GM23338 (cell line): Measurements from ENCODE around the gene KRIT1. TPM values are rescaled to one million over a fixed set of nuclear protein-coding genes. Genes with fewer than 3 reads are reported as not detected.

Experiments used
- ATAC-seq: fragments of 200-7000 bp; cut with Tn5 transposase; 3 replicates; pipeline ENCODE4 v1.9.1; 2020
- DNase-seq: peaks from one replicate; pipeline ENCODE4 v3.0.0-alpha.2; 2015; ENCODE audit warnings: low spot score
- H2AFZ ChIP-seq: fragments of 200-600 bp; sonication (generic); 2 replicates; pipeline ENCODE4 v1.8.0; 2016; ENCODE audit warnings: antibody characterized with exemption, mild to moderate bottlenecking, moderate library complexity
- H3F3A ChIP-seq: fragments of 200-600 bp; sonication (generic); replicated peaks from 2 replicates; pipeline ENCODE4 v1.8.0; 2017; ENCODE audit warnings: antibody characterized with exemption, mixed run types, low read depth
- H3K27ac ChIP-seq: fragments of 200-600 bp; sonication (generic); 2 replicates; pipeline ENCODE4 v1.6.1; 2016; ENCODE audit warnings: low read depth
- H3K27me3 ChIP-seq: fragments of 200-600 bp; sonication (generic); 2 replicates; pipeline ENCODE4 v1.8.0; 2016; ENCODE audit warnings: mild to moderate bottlenecking, mixed run types, moderate library complexity; ENCODE audit not compliant: insufficient read depth
- H3K36me3 ChIP-seq: fragments of 200-600 bp; sonication (generic); 2 replicates; pipeline ENCODE4 v1.8.0; 2016; ENCODE audit warnings: mild to moderate bottlenecking; ENCODE audit not compliant: insufficient read depth
- H3K4me1 ChIP-seq: fragments of 200-600 bp; sonication (generic); 2 replicates; pipeline ENCODE4 v1.8.0; 2016; ENCODE audit warnings: mild to moderate bottlenecking, moderate library complexity; ENCODE audit not compliant: insufficient read depth
- H3K4me2 ChIP-seq: fragments of 200-600 bp; sonication (generic); 2 replicates; pipeline ENCODE4 v1.7.1; 2017; ENCODE audit warnings: mixed run types
- H3K4me3 ChIP-seq: fragments of 200-600 bp; sonication (generic); 2 replicates; pipeline ENCODE4 v1.6.1; 2016; ENCODE audit warnings: mixed run types
- H3K79me2 ChIP-seq: fragments of 200-600 bp; sonication (generic); replicated peaks from 2 replicates; pipeline ENCODE4 v1.8.0; 2017; ENCODE audit warnings: mild to moderate bottlenecking; ENCODE audit not compliant: insufficient read depth
- H3K9me2 ChIP-seq: fragments of 200-600 bp; sonication (generic); 2 replicates; pipeline ENCODE4 v1.8.0; 2017; ENCODE audit not compliant: insufficient read depth
- H4K20me1 ChIP-seq: fragments of 200-600 bp; sonication (generic); replicated peaks from 2 replicates; pipeline ENCODE4 v1.8.0; 2017; ENCODE audit warnings: mild to moderate bottlenecking; ENCODE audit not compliant: insufficient read depth
- H3K27ac Mint-ChIP-seq: 2 replicates; pipeline ENCODE4 v1.8.0; 2020; ENCODE audit warnings: inconsistent platforms, mild to moderate bottlenecking, moderate library complexity, mixed read lengths
- H3K27me3 Mint-ChIP-seq: 3 replicates; pipeline ENCODE4 v1.8.0; 2022; ENCODE audit warnings: low read depth, mild to moderate bottlenecking, moderate library complexity, mixed read lengths, inconsistent platforms; ENCODE audit not compliant: insufficient read depth, poor library complexity
- H3K36me3 Mint-ChIP-seq: 3 replicates; pipeline ENCODE4 v1.8.0; 2021; ENCODE audit warnings: low read depth, mild to moderate bottlenecking, inconsistent platforms, moderate library complexity, mixed read lengths
- H3K4me1 Mint-ChIP-seq: 3 replicates; pipeline ENCODE4 v1.8.0; 2020; ENCODE audit warnings: mild to moderate bottlenecking, inconsistent platforms, mixed read lengths
- H3K4me3 Mint-ChIP-seq: 3 replicates; pipeline ENCODE4 v1.8.0; 2021; ENCODE audit warnings: moderate library complexity, mild to moderate bottlenecking, inconsistent platforms, mixed read lengths
- H3K9me3 Mint-ChIP-seq: 3 replicates; pipeline ENCODE4 v1.8.0; 2020; ENCODE audit warnings: moderate library complexity, mild to moderate bottlenecking, inconsistent platforms, mixed read lengths
- CREB1 ChIP-seq: fragments of 250-450 bp; sonication (Bioruptor Pico); IDR thresholded peaks from 2 replicates; pipeline ENCODE4 v1.5.0; 2020; ENCODE audit warnings: low read depth, mild to moderate bottlenecking, moderate library complexity
- CTCF ChIP-seq, 2 experiments: fragments of 200-600 bp in 1 of 2; sonication (generic) in 1 of 2; conservative IDR thresholded peaks; 2 replicates each; pipeline versions ENCODE4 v1.5.1 to v1.6.1; 2016 to 2017; ENCODE audit warnings: antibody characterized with exemption in 2 of 2, low read depth in 2 of 2, mild to moderate bottlenecking in 2 of 2, moderate library complexity in 1 of 2
- ETS1 ChIP-seq: IDR thresholded peaks from 2 replicates; pipeline ENCODE4 v1.6.1; 2016; ENCODE audit warnings: antibody characterized with exemption
- EZH2 ChIP-seq: fragments of 200-600 bp; sonication (generic); IDR thresholded peaks from one replicate; pipeline ENCODE4 v1.8.0; 2017; ENCODE audit warnings: antibody characterized with exemption, mild to moderate bottlenecking, low read depth; ENCODE audit not compliant: unreplicated experiment
- EZH2phosphoT487 ChIP-seq: fragments of 200-600 bp; sonication (generic); IDR thresholded peaks from one replicate; pipeline ENCODE4 v1.8.1; 2018; ENCODE audit warnings: antibody characterized with exemption; ENCODE audit not compliant: unreplicated experiment
- JUNB ChIP-seq: IDR thresholded peaks from one replicate; pipeline ENCODE4 v1.6.1; 2016; ENCODE audit warnings: antibody characterized with exemption; ENCODE audit not compliant: unreplicated experiment
- NANOG ChIP-seq: IDR thresholded peaks from 2 replicates; pipeline ENCODE4 v1.6.1; 2016; ENCODE audit warnings: antibody characterized with exemption, borderline replicate concordance
- POLR2AphosphoS5 ChIP-seq: IDR thresholded peaks from 2 replicates; pipeline ENCODE4 v1.6.1; 2016; ENCODE audit warnings: antibody characterized with exemption, low read depth
- REST ChIP-seq: IDR thresholded peaks from one replicate; pipeline ENCODE4 v1.6.1; 2018; ENCODE audit warnings: antibody characterized with exemption; ENCODE audit not compliant: unreplicated experiment
- STAT1 ChIP-seq: IDR thresholded peaks from one replicate; pipeline ENCODE4 v1.6.1; 2016; ENCODE audit warnings: antibody characterized with exemption; ENCODE audit not compliant: unreplicated experiment
- ZNF114 ChIP-seq: fragments of 250-450 bp; sonication (Bioruptor Pico); IDR thresholded peaks from 2 replicates; pipeline ENCODE4 v1.5.0; 2020; ENCODE audit warnings: mild to moderate bottlenecking, moderate library complexity
- ZNF331 ChIP-seq: fragments of 250-450 bp; sonication (Bioruptor Pico); IDR thresholded peaks from 2 replicates; pipeline ENCODE4 v1.5.0; 2020; ENCODE audit warnings: low read depth, mild to moderate bottlenecking, moderate library complexity
- ZNF462 ChIP-seq: fragments of 250-450 bp; sonication (Bioruptor Pico); IDR thresholded peaks from 2 replicates; pipeline ENCODE4 v1.5.0; 2020; ENCODE audit warnings: mild to moderate bottlenecking, moderate library complexity
- polyA plus RNA-seq: library from polyadenylated mRNA; unstranded; fragments of >200 nt; fragmentation: Nextera tagmentation; extraction: Ambion mirVana; gene quantifications from 2 replicates; pipeline ENCODE4 v1.2.1, GENCODE V29; 2016
- total RNA-seq: library from RNA; depleted of rRNA; stranded (reverse); fragments of >200 nt; shearing (Covaris generic); gene quantifications from 2 replicates; pipeline ENCODE4 v1.2.3, GENCODE V29; 2014

KRIT1 gene
- total and polyA plus RNA-seq, 2 experiments from 2014 or later, result 51.2 to 54.3 TPM

- Histone ChIP-seq H2AFZ (no peak overlapping the region), H3K9me2 (no peaks in the 10 kb centered on the region), H3K4me3 (no peak overlapping the region), H4K20me1 (peaks cover 23% of the 10 kb centered on the region; the same call in 1 of the 2 replicates), H3K27me3 (no peaks in the 10 kb centered on the region), H3K4me2 (no peak overlapping the region), H3F3A (no peaks in the 10 kb centered on the region), H3K36me3 (no peaks in the 10 kb centered on the region), H3K27ac (peak overlapping the region; percentile 34; the same call in 1 of the 2 replicates), H3K79me2 (peaks cover 91% of the 10 kb centered on the region), H3K4me1 (peaks cover 13% of the 10 kb centered on the region)
- Mint-ChIP-seq H3K9me3 (no peaks in the 10 kb centered on the region), H3K4me3 (no peak overlapping the region), H3K27me3 (peaks cover 2% of the 10 kb centered on the region), H3K4me1 (peaks cover 17% of the 10 kb centered on the region), H3K27ac (no peak overlapping the region), H3K36me3 (no peaks in the 10 kb centered on the region)
- TF ChIP-seq ETS1 (no peak), ZNF114 (no peak), ZNF462 (CRISPR knock-in tag) (no peak), CREB1 (CRISPR knock-in tag) (no peak), JUNB (no peak), ZNF331 (CRISPR knock-in tag) (no peak), CTCF (conservative IDR thresholded peaks at IDR 0.05; ENCODE audit: low read depth in 2 of 2) (no peak), EZH2phosphoT487 (no peak), POLR2AphosphoS5 (no peak), REST (no peak), STAT1 (no peak), NANOG (no peak), EZH2 (no peak)
- ATAC-seq, result no peak
- DNase-seq, result no peak
These were observed 43.6 kb upstream of the KRIT1 start for GRCh38 chr7:92289321-92289720.
